NT2/D1 (cell line): ENCODE results near the gene CDK2.
A peak's percentile ranks its signal among the peaks of the same experiment; 100 is the strongest.

Source experiments
- DNase-seq: peaks from one replicate; pipeline ENCODE4 v3.0.0-alpha.2; 2011; ENCODE audit warnings: low read depth, low spot score
- H3K27me3 ChIP-seq: 2 replicates; pipeline ENCODE4 v1.6.0; 2011; ENCODE audit warnings: mild to moderate bottlenecking; ENCODE audit not compliant: insufficient read length, insufficient read depth
- H3K36me3 ChIP-seq: 2 replicates; pipeline ENCODE4 v1.6.1; 2011; ENCODE audit warnings: mild to moderate bottlenecking, low read length, mixed read lengths; ENCODE audit not compliant: insufficient read depth, insufficient read length
- H3K4me1 ChIP-seq: 2 replicates; pipeline ENCODE4 v1.5.1; 2011; ENCODE audit not compliant: insufficient read depth, insufficient read length
- H3K4me3 ChIP-seq: 2 replicates; pipeline ENCODE4 v1.5.1; 2011; ENCODE audit warnings: low read depth; ENCODE audit not compliant: insufficient read length
- H3K9ac ChIP-seq: 2 replicates; pipeline ENCODE4 v1.6.0; 2011; ENCODE audit warnings: low read depth; ENCODE audit not compliant: insufficient read length
- H3K9me3 ChIP-seq: 2 replicates; pipeline ENCODE4 v1.5.1; 2011; ENCODE audit warnings: mild to moderate bottlenecking, low read length; ENCODE audit not compliant: insufficient read depth
- SUZ12 ChIP-seq: IDR thresholded peaks from 2 replicates; pipeline ENCODE4 v1.6.1; 2011; ENCODE audit not compliant: insufficient read length, insufficient read depth; ENCODE audit errors: extremely low read depth
- YY1 ChIP-seq: IDR thresholded peaks from 2 replicates; pipeline ENCODE4 v1.6.1; 2011; ENCODE audit not compliant: insufficient read length, insufficient read depth
- ZNF274 ChIP-seq: IDR thresholded peaks from 2 replicates; pipeline ENCODE4 v1.6.1; 2011; ENCODE audit warnings: mild to moderate bottlenecking, low read depth, low read length

CDK2 gene

DNA sequence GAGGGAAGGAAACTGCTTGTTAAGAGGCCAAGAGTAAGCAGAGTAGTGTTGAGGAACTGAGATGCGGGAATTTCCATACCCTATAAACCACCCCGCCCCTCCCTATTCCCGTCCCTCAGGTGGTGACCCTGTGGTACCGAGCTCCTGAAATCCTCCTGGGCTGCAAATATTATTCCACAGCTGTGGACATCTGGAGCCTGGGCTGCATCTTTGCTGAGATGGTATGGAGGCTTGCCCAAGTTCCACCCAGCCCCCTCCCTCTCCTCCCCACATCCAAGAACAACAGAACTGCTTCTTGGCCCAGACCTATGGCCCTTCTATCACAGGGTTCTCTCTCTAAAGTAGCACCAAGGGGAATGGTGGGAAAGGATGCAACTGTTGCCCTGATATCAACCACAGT is 2.7 kb downstream of the CDK2 start:
- Histone ChIP-seq H3K4me1 (peaks cover 7% of the 10 kb centered on the region), H3K4me3 (no peak overlapping the region), H3K9ac (no peak overlapping the region), H3K36me3 (peaks cover 46% of the 10 kb centered on the region), H3K27me3 (no peaks in the 10 kb centered on the region), H3K9me3 (no peaks in the 10 kb centered on the region)
- TF ChIP-seq YY1 (no peak), SUZ12 (no peak), ZNF274 (no peak)
- no peak for DNase-seq

DNA sequence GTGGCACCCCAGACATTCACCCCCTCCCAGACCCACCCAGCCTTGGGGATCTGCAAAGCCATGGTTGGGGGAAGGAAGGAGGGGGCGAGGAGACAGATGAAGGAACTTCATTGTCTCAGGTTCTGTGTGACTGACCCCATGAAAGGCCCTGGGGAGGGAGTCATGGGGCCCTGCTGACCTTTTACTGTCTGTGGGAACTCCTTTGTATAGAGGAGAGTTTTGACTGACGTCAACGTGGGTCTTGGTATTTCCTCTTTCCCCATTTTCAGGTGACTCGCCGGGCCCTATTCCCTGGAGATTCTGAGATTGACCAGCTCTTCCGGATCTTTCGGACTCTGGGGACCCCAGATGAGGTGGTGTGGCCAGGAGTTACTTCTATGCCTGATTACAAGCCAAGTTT is 4.1 kb downstream of the CDK2 start:
- peaks cover 7% of the 10 kb centered on the region for H3K4me1 ChIP-seq

DNA sequence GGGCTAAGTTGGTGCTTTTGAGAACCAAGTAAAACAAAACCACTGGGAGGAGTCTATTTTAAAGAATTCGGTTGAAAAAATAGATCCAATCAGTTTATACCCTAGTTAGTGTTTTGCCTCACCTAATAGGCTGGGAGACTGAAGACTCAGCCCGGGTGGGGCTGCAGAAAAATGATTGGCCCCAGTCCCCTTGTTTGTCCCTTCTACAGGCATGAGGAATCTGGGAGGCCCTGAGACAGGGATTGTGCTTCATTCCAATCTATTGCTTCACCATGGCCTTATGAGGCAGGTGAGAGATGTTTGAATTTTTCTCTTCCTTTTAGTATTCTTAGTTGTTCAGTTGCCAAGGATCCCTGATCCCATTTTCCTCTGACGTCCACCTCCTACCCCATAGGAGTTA is 5.4 kb downstream of the CDK2 start:
- H3K36me3 ChIP-seq: peaks cover 56% of the 10 kb centered on the region
- no peak overlapping the region for H3K9ac ChIP-seq
- peaks cover 3% of the 10 kb centered on the region for H3K4me1 ChIP-seq
- H3K9me3 ChIP-seq: no peaks in the 10 kb centered on the region
- no peak overlapping the region for H3K4me3 ChIP-seq
- no peak for TF ChIP-seq SUZ12
- no peak for TF ChIP-seq YY1
- TF ChIP-seq ZNF274: no peak
- no peak for DNase-seq
- no peaks in the 10 kb centered on the region for H3K27me3 ChIP-seq

More for the DNA sequence above, 4.1 kb downstream of the CDK2 start:
- TF ChIP-seq ZNF274 (no peak), SUZ12 (no peak), YY1 (no peak)
- Histone ChIP-seq H3K9ac (no peak overlapping the region), H3K4me3 (no peak overlapping the region), H3K9me3 (no peaks in the 10 kb centered on the region), H3K36me3 (peaks cover 46% of the 10 kb centered on the region), H3K27me3 (no peaks in the 10 kb centered on the region)
- no peak for DNase-seq

GRCh38 chr12:55972456-55972855 is 5.8 kb downstream of the CDK2 start:
- no peak for DNase-seq
- Histone ChIP-seq H3K36me3 (peaks cover 60% of the 10 kb centered on the region), H3K9me3 (no peaks in the 10 kb centered on the region), H3K4me3 (peak overlapping the region; percentile 33), H3K9ac (peak overlapping the region; percentile 69), H3K4me1 (peaks cover 3% of the 10 kb centered on the region), H3K27me3 (no peaks in the 10 kb centered on the region)
- TF ChIP-seq ZNF274: no peak
- no peak for TF ChIP-seq SUZ12
- TF ChIP-seq YY1: no peak

DNA sequence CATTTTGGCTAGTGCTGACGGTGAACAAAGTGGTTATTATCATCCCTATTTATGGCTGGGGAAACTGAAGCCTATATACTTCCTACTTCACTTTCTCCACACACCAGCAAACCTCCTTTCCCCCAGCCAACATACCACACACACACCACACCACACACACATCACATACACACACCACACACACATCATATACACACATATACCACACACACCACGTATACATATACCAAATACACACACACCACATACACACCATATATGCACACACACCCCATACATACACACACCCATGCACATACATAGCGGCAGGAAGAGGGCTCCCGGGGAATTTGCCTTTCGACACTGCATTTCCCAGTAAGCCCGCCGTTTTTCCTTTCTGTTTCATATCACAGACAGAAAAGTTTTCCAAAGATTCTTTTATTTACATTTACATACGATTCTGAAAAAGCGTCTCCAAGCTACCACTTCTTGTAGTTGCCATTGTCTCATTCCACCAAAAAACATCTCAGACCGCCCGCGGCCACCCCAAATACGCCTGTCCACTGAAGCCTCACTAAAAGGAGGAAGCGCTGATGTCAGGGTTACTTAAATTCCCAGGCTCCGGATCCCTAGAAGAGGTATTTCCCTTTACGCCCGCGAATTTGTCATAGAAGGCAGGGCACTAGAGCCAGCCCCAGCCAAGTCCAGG is 6.4 kb downstream of the CDK2 start:
- H3K27me3 ChIP-seq: no peaks in the 10 kb centered on the region
- no peak for DNase-seq
- no peaks in the 10 kb centered on the region for H3K9me3 ChIP-seq
- peaks cover 3% of the 10 kb centered on the region for H3K4me1 ChIP-seq
- H3K4me3 ChIP-seq: peak overlapping the region; percentile 33
- peaks cover 61% of the 10 kb centered on the region for H3K36me3 ChIP-seq
- H3K9ac ChIP-seq: peak overlapping the region; percentile 69
- TF ChIP-seq ZNF274 (no peak), YY1 (no peak), SUZ12 (no peak)

DNA sequence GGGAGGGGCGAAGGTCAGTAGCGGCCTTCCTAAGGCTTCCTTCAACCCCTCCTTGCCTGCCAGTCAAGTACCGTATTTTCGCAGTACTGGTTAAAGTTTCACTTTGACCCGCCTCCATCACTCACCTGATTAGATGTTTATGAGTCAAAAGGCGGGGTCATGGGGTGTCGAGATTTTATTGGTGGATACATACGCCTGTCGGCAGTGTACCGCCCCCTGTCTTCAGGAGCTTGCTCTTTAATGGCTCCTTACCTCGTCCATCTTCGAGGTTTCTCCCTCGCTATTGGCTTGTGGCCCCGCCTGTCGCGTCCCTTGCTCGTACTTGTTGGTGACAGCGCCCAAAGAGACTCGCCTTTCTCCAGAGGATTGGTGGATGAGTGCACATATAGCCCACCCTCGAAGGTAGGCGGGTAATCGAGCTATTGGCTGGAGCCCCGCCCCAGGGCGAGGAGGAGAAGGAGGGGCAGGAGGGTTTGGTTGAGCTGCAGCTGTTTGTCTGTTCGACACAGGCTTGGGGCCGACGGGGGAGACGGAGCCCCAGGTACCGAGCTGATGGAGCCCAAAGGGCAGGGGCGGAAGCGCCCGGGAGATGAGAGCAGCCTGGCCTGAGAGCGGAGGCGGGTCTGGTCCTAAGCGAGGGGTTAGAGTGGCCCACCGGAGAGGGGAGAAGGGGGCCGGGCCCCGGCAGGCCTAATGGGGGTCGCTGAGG is 7.1 kb downstream of the CDK2 start, which contains the start of gene RAB5B:
Gene RAB5B, plus strand, starts transcription at position 480 of the 709 bp plus-strand sequence. CDS start 12,883 bp downstream, outside the sequence.
- H3K4me1 ChIP-seq: peaks cover 3% of the 10 kb centered on the region

GRCh38 chr12:55974308-55974730 is 7.7 kb downstream of the CDK2 start:
- peaks cover 3% of the 10 kb centered on the region for H3K4me1 ChIP-seq
- H3K9ac ChIP-seq: peak overlapping the region; percentile 99
- TF ChIP-seq ZNF274 (no peak), SUZ12 (no peak), YY1 (no peak)
- peak; percentile 38 for DNase-seq
- H3K36me3 ChIP-seq: peaks cover 59% of the 10 kb centered on the region
- no peaks in the 10 kb centered on the region for H3K9me3 ChIP-seq
- H3K27me3 ChIP-seq: no peaks in the 10 kb centered on the region
- H3K4me3 ChIP-seq: peak overlapping the region; percentile 95

More for the DNA sequence above, 7.1 kb downstream of the CDK2 start, which contains the start of gene RAB5B:
- no peaks in the 10 kb centered on the region for H3K9me3 ChIP-seq
- TF ChIP-seq ZNF274 (no peak), SUZ12 (no peak), YY1 (no peak)
- peaks cover 59% of the 10 kb centered on the region for H3K36me3 ChIP-seq
- H3K4me3 ChIP-seq: peak within 1 kb of the TSS; percentile 95
- H3K27me3 ChIP-seq: no peaks in the 10 kb centered on the region
- DNase-seq: peak; percentile 100
- H3K9ac ChIP-seq: peak within 1 kb of the TSS; percentile 99
